Measurements from ENCODE around the gene FKBP7. TPM values are rescaled to one million over a fixed set of nuclear protein-coding genes. Genes with fewer than 3 reads are reported as not detected.

The FKBP7 gene
- total and polyA plus RNA-seq, 4 donors: 2.8 to 10.4 (median 4.9) TPM

- H3K36me3 ChIP-seq (ENCODE audit: control insufficient read depth in 4 of 4, insufficient read depth in 3 of 4, low read depth in 1 of 4, low read length in 3 of 4): no peaks in the 10 kb centered on the region
- no peak for TF ChIP-seq FOXA1 (IDR thresholded peaks at IDR 0.05)
- TF ChIP-seq YY1 (IDR thresholded peaks at IDR 0.05): no peak
- peaks cover 9 to 55% (median 32%) of the 10 kb centered on the region in 4 donors for H3K4me1 ChIP-seq (ENCODE audit: control insufficient read depth in 4 of 4, insufficient read depth in 4 of 4, low read length in 3 of 4)
- no peak for DNase-seq (ENCODE audit: low spot score)
- no peaks in the 10 kb centered on the region for H3K9me3 ChIP-seq (ENCODE audit: control insufficient read depth in 4 of 4, low read length in 3 of 4)
- peak overlapping the region in 2 of 3 donors; percentile 41 to 75 for H3K4me3 ChIP-seq (ENCODE audit: low read depth in 1 of 3, low read length in 3 of 3)
- H3K27me3 ChIP-seq (ENCODE audit: control insufficient read depth in 4 of 4, insufficient read depth in 4 of 4, low read length in 3 of 4): no peaks in the 10 kb centered on the region
- 28% methylated on average over 19 of the region's 19 CpGs for WGBS
- peak overlapping the region; percentile 84 to 93 for H3K27ac ChIP-seq (ENCODE audit: low read depth in 1 of 2, low read length in 2 of 2)
- peak overlapping the region; percentile 31 to 70 for H3K9ac ChIP-seq (ENCODE audit: low read depth in 1 of 2, low read length in 2 of 2)
Measured at GRCh38 chr2:178479758-178480226, 1.4 kb upstream of the FKBP7 start.

GRCh38 chr2:178479275-178479616 lies 846 bp upstream of the FKBP7 start:
- DNase-seq (ENCODE audit: low spot score): no peak
- 45% methylated on average over 4 of the region's 4 CpGs for WGBS
- H3K27me3 ChIP-seq (ENCODE audit: control insufficient read depth in 4 of 4, insufficient read depth in 4 of 4, low read length in 3 of 4): no peaks in the 10 kb centered on the region
- H3K4me3 ChIP-seq (ENCODE audit: low read depth in 1 of 3, low read length in 3 of 3): peak overlapping the region in 2 of 3 donors; percentile 74 to 89
- H3K36me3 ChIP-seq (ENCODE audit: control insufficient read depth in 4 of 4, insufficient read depth in 3 of 4, low read depth in 1 of 4, low read length in 3 of 4): no peaks in the 10 kb centered on the region
- peak overlapping the region in 1 of 2 donors; percentile 33 for H3K9ac ChIP-seq (ENCODE audit: low read depth in 1 of 2, low read length in 2 of 2)
- H3K27ac ChIP-seq (ENCODE audit: low read depth in 1 of 2, low read length in 2 of 2): peak overlapping the region; percentile 93 to 96
- H3K4me1 ChIP-seq (ENCODE audit: control insufficient read depth in 4 of 4, insufficient read depth in 4 of 4, low read length in 3 of 4): peaks cover 6 to 50% (median 29%) of the 10 kb centered on the region in 4 donors
- no peaks in the 10 kb centered on the region for H3K9me3 ChIP-seq (ENCODE audit: control insufficient read depth in 4 of 4, low read length in 3 of 4)
- TF ChIP-seq HNF4A (conservative IDR thresholded peaks at IDR 0.05): peak in 1 of 2 donors; percentile 1
- TF ChIP-seq TAF1 (conservative IDR thresholded peaks at IDR 0.05): peak; percentile 2
- no peak for TF ChIP-seq RAD21 (IDR thresholded peaks at IDR 0.05)
- peak in 1 of 2 donors; percentile 0 for TF ChIP-seq RXRA (IDR thresholded peaks at IDR 0.05)

GRCh38 chr2:178478130-178478438 lies 316 bp downstream of the FKBP7 start:
- WGBS: under 1% methylated on average over 10 of the region's 10 CpGs
- no peak for TF ChIP-seq HNF4A (conservative IDR thresholded peaks at IDR 0.05)
- TF ChIP-seq JUND (IDR thresholded peaks at IDR 0.05): no peak
- no peak for TF ChIP-seq SP1 (IDR thresholded peaks at IDR 0.05)
- TF ChIP-seq RAD21 (IDR thresholded peaks at IDR 0.05): no peak
- TF ChIP-seq ZBTB33 (IDR thresholded peaks at IDR 0.05): no peak
- no peak for TF ChIP-seq EGR1 (IDR thresholded peaks at IDR 0.05; ENCODE audit: low read depth in 2 of 2)
- TF ChIP-seq CTCF (IDR thresholded peaks at IDR 0.05; ENCODE audit: low read depth, low read length, missing input control): no peak
- TF ChIP-seq MAX (IDR thresholded peaks at IDR 0.05): no peak
- TF ChIP-seq HNF4G (IDR thresholded peaks at IDR 0.05): no peak
- no peak for TF ChIP-seq FOXA1 (IDR thresholded peaks at IDR 0.05)
- TF ChIP-seq ATF3 (IDR thresholded peaks at IDR 0.05): no peak
- no peak for TF ChIP-seq REST (IDR thresholded peaks at IDR 0.05)
- TF ChIP-seq GABPA (IDR thresholded peaks at IDR 0.05 in 1 of 2, conservative IDR thresholded peaks at IDR 0.05 in 1 of 2): no peak
- TF ChIP-seq YY1 (IDR thresholded peaks at IDR 0.05): no peak
- TF ChIP-seq TAF1 (conservative IDR thresholded peaks at IDR 0.05): no peak
- TF ChIP-seq NR2F2 (IDR thresholded peaks at IDR 0.05): no peak
- no peak for TF ChIP-seq FOXA2 (IDR thresholded peaks at IDR 0.05)
- TF ChIP-seq RXRA (IDR thresholded peaks at IDR 0.05): no peak
- peak overlapping the region; percentile 93 to 96 for H3K27ac ChIP-seq (ENCODE audit: low read depth in 1 of 2, low read length in 2 of 2)
- peak overlapping the region; percentile 82 to 96 for H3K9ac ChIP-seq (ENCODE audit: low read depth in 1 of 2, low read length in 2 of 2)
- H3K9me3 ChIP-seq (ENCODE audit: control insufficient read depth in 4 of 4, low read length in 3 of 4): no peaks in the 10 kb centered on the region
- H3K4me1 ChIP-seq (ENCODE audit: control insufficient read depth in 4 of 4, insufficient read depth in 4 of 4, low read length in 3 of 4): peaks cover 7 to 44% (median 27%) of the 10 kb centered on the region in 4 donors
- no peaks in the 10 kb centered on the region for H3K27me3 ChIP-seq (ENCODE audit: control insufficient read depth in 4 of 4, insufficient read depth in 4 of 4, low read length in 3 of 4)
- no peaks in the 10 kb centered on the region for H3K36me3 ChIP-seq (ENCODE audit: control insufficient read depth in 4 of 4, insufficient read depth in 3 of 4, low read depth in 1 of 4, low read length in 3 of 4)
- peak overlapping the region; percentile 74 to 95 (median 89) for H3K4me3 ChIP-seq (ENCODE audit: low read depth in 1 of 3, low read length in 3 of 3)
- no peak for DNase-seq (ENCODE audit: low spot score)

Measured in liver (tissue), 9 donors.